ENCODE measurements around the gene PKN1. TPM values are rescaled to one million over a fixed set of nuclear protein-coding genes. Genes with fewer than 3 reads are reported as not detected.

PKN1 gene
- total RNA-seq, 1 donor from 2014 or later: 207 TPM

DNA sequence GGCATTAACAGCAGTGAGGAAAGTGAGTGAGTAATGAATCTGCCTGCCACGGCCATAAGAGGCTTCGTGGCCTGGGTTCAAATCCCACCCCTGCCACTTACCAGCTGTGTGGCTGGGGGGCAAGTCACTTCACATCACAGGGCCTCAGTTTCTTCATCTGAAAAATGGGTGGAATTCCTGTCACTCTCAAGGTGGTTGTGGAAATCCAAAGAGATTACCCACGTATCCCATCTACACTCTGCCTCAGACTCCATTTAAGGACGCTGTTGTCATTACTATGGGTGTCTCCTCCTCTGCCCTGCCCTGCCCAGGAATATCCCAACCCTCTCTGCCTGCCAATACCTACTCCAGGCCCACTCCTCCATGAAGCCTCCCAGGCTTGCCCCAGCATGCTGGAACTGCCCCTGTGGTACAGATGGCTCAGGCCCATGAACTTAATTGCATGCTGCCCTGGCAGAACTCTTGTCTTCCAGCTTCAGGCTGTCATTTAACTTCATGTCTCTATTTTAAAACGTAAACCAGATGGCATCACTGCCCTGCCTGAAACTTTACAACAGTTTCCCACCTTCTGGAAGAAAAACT lies 59.7 kb downstream of the PKN1 start:
- no peak for TF ChIP-seq CTCF (IDR thresholded peaks at IDR 0.05; ENCODE audit: unreplicated experiment)
- Mint-ChIP-seq H3K9me3 (ENCODE audit: unreplicated experiment) (no peaks in the 10 kb centered on the region), H3K27me3 (ENCODE audit: unreplicated experiment) (peaks cover 5% of the 10 kb centered on the region), H3K27ac (ENCODE audit: unreplicated experiment) (peak overlapping the region; percentile 11), H3K4me3 (ENCODE audit: unreplicated experiment) (no peak overlapping the region), H3K36me3 (ENCODE audit: low read depth, unreplicated experiment) (peaks cover 26% of the 10 kb centered on the region), H3K4me1 (ENCODE audit: unreplicated experiment) (peaks cover 20% of the 10 kb centered on the region)
- no peak for DNase-seq (ENCODE audit: low spot score)

- Mint-ChIP-seq H3K9me3 (ENCODE audit: unreplicated experiment) (no peaks in the 10 kb centered on the region), H3K4me1 (ENCODE audit: unreplicated experiment) (peaks cover 20% of the 10 kb centered on the region), H3K36me3 (ENCODE audit: low read depth, unreplicated experiment) (peaks cover 22% of the 10 kb centered on the region), H3K4me3 (ENCODE audit: unreplicated experiment) (peak overlapping the region; percentile 88), H3K27ac (ENCODE audit: unreplicated experiment) (peak overlapping the region; percentile 86), H3K27me3 (ENCODE audit: unreplicated experiment) (peaks cover 5% of the 10 kb centered on the region)
- no peak for DNase-seq (ENCODE audit: low spot score)
- TF ChIP-seq CTCF (IDR thresholded peaks at IDR 0.05; ENCODE audit: unreplicated experiment): no peak
These were observed 61.3 kb downstream of the PKN1 start for GRCh38 chr19:14494411-14494810.

- no peak for DNase-seq (ENCODE audit: low spot score)
These were observed 62.0 kb downstream of the PKN1 start for GRCh38 chr19:14494910-14495671.

GRCh38 chr19:14495672-14496028 lies 62.5 kb downstream of the PKN1 start:
- H3K27me3 Mint-ChIP-seq (ENCODE audit: unreplicated experiment): peaks cover 5% of the 10 kb centered on the region
- peaks cover 16% of the 10 kb centered on the region for H3K36me3 Mint-ChIP-seq (ENCODE audit: low read depth, unreplicated experiment)
- peaks cover 20% of the 10 kb centered on the region for H3K4me1 Mint-ChIP-seq (ENCODE audit: unreplicated experiment)
- no peaks in the 10 kb centered on the region for H3K9me3 Mint-ChIP-seq (ENCODE audit: unreplicated experiment)
- H3K27ac Mint-ChIP-seq (ENCODE audit: unreplicated experiment): peak overlapping the region; percentile 75
- no peak for DNase-seq (ENCODE audit: low spot score)
- no peak for TF ChIP-seq CTCF (IDR thresholded peaks at IDR 0.05; ENCODE audit: unreplicated experiment)
- H3K4me3 Mint-ChIP-seq (ENCODE audit: unreplicated experiment): peak overlapping the region; percentile 94

More at GRCh38 chr19:14494910-14495671, 62.0 kb downstream of the PKN1 start:
- Mint-ChIP-seq H3K36me3 (ENCODE audit: low read depth, unreplicated experiment) (peaks cover 16% of the 10 kb centered on the region), H3K27me3 (ENCODE audit: unreplicated experiment) (peaks cover 5% of the 10 kb centered on the region), H3K9me3 (ENCODE audit: unreplicated experiment) (no peaks in the 10 kb centered on the region), H3K4me3 (ENCODE audit: unreplicated experiment) (peak overlapping the region; percentile 94), H3K27ac (ENCODE audit: unreplicated experiment) (peak overlapping the region; percentile 86), H3K4me1 (ENCODE audit: unreplicated experiment) (peaks cover 20% of the 10 kb centered on the region)
- no peak for TF ChIP-seq CTCF (IDR thresholded peaks at IDR 0.05; ENCODE audit: unreplicated experiment)

All from endothelial cell (in vitro differentiated cells).